GM19035 (cell line): Measurements from ENCODE around the gene CCDC12.

Experiments used
- ATAC-seq: cut with Tn5 transposase; IDR thresholded peaks from one replicate; pipeline ENCODE4 v1.9.1; 2021; ENCODE audit not compliant: unreplicated experiment

Gene CCDC12

DNA sequence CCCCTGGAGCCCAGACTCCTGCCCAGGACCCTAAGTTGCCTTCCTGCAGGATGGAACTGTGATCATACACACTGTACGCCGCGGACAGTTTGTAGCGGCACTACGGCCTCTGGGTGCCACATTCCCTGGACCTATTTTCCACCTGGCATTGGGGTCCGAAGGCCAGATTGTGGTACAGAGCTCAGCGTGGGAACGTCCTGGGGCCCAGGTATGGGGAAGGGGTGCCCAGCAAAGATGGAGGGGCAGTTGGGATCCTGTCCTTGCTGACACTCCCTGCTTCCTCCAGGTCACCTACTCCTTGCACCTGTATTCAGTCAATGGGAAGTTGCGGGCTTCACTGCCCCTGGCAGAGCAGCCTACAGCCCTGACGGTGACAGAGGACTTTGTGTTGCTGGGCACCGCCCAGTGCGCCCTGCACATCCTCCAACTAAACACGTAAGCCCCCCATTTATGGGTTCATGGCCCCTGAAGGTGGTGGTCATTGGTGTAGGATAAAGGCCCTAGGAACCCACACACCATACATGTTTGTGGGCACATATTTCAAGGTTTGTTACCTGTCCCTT lies 31.8 kb upstream of the CCDC12 start:
- no peak for ATAC-seq

GRCh38 chr3:47007482-47008233 lies 31.1 kb upstream of the CCDC12 start:
- no peak for ATAC-seq

- ATAC-seq, result no peak
These were observed 30.5 kb upstream of the CCDC12 start for GRCh38 chr3:47007001-47007400.

GRCh38 chr3:47006145-47006651 lies 29.7 kb upstream of the CCDC12 start:
- no peak for ATAC-seq

- no peak for ATAC-seq
These were observed 28.9 kb upstream of the CCDC12 start for GRCh38 chr3:47005212-47006144.

DNA sequence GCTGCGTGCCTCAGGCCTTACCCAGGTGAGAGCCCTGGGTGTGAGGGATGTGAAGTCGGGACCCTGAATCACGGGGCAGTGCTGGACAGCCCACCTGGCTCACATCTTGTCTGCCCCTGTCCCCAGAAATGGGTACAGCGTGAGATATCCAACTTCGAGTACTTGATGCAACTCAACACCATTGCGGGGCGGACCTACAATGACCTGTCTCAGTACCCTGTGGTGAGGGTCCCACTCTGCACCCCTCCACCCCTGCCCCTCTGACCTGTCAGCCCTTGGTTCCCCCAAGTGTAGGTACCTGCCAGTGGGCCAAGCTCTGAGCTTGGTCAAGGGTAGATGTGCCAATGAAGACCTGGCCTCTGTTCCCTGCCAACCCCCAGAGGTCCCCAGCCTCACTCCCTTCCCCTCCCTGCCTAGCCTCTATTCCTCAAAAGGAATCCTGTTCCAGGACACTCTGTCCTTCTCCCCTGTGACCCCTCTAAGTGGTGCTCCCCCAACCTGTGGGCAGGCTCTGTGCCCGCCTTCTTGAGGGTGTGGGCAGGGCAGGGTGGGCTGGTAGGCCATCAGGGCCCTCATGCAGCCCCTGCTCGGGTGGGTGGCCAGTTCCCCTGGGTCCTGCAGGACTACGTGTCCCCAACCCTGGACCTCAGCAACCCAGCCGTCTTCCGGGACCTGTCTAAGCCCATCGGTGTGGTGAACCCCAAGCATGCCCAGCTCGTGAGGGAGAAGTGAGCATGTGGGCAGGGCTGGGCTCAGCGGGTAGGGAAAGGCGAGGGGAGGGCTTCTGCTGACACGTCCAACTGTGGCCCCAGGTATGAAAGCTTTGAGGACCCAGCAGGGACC lies 28.0 kb upstream of the CCDC12 start:
- no peak for ATAC-seq

DNA sequence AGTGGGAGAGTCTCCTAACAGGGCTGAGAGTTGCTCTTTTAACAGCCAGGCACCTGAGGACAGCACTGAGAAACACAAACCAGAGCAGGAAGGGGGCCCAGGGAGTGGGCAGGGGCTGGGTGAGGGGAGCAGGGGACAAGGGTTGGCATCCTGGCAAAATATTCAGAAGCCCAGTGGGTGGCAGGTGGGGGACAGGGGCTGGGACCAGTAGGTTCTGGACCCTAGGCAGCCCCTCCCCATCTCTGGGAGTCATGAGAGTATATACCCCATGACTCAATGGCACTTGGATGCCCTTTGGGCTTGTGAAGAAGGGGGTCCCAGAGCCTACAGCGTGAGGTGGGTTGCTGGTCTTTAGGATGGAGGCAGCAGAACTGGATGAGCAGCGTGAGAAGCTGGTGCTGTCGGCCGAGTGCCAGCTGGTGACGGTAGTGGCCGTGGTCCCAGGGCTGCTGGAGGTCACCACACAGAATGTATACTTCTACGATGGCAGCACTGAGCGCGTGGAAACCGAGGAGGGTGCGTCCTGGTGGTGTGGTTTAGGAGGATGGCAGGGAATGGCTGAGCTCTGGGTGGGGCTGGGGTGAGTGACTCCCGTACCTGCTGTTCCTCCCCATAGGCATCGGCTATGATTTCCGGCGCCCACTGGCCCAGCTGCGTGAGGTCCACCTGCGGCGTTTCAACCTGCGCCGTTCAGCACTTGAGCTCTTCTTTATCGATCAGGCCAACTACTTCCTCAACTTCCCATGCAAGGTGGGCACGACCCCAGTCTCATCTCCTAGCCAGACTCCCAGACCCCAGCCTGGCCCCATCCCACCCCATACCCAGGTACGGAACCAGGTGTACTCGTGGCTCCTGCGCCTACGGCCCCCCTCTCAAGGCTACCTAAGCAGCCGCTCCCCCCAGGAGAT lies 27.2 kb upstream of the CCDC12 start:
- ATAC-seq, result no peak

- no peak for ATAC-seq
These were observed 26.5 kb upstream of the CCDC12 start for GRCh38 chr3:47003056-47003410.

GRCh38 chr3:47002171-47003055 lies 25.9 kb upstream of the CCDC12 start:
- no peak for ATAC-seq

DNA sequence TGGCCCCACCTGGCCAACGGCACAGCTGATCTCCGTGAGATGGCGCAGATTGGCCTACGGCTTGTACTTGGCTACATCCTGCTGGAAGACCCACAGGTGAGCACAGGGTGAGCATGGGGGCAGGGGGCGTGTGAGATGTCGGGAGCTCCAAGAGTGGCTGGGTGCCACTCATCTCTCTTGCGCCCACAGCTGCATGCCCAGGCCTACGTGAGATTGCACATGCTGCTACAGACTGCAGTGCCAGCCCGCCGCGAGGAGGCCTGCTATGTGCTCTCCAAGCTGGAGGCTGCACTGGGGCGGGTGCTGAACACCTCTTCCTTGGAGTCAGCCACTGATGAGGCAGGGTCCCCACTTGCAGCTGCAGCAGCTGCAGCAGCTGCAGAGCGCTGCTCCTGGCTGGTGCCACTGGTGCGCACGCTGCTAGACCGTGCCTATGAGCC lies 25.2 kb upstream of the CCDC12 start:
- ATAC-seq, result no peak

GRCh38 chr3:47000922-47001730 lies 24.6 kb upstream of the CCDC12 start:
- ATAC-seq, result no peak

- no peak for ATAC-seq
These were observed 23.8 kb upstream of the CCDC12 start for GRCh38 chr3:47000198-47000815.

DNA sequence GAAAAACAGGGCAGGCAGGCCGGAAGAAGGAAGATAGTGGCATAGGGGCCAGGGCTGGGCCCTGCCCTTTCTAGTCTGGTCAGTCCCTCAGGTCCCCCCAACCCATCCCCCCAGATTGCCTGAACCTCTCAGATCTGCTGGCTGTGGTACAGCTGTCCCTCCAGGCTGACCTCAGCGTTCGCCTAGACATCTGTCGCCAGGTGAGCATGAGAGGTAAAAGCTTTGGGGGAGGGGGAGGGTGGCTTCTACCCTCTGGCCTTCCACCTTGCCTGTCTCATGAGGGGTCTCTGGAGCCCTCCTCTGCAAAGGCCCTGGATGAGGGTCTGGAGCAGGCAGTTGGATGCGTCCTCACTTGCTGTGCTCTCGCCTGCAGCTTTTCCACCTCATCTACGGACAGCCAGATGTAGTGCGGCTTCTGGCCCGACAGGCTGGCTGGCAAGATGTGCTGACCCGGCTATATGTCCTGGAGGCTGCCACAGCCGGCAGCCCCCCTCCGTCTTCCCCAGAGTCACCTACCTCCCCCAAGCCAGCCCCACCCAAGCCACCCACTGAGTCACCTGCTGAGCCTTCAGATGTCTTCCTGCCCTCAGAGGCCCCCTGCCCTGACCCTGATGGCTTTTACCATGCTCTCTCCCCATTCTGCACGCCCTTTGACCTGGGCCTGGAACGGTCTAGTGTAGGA lies 23.1 kb upstream of the CCDC12 start:
- ATAC-seq, result no peak

DNA sequence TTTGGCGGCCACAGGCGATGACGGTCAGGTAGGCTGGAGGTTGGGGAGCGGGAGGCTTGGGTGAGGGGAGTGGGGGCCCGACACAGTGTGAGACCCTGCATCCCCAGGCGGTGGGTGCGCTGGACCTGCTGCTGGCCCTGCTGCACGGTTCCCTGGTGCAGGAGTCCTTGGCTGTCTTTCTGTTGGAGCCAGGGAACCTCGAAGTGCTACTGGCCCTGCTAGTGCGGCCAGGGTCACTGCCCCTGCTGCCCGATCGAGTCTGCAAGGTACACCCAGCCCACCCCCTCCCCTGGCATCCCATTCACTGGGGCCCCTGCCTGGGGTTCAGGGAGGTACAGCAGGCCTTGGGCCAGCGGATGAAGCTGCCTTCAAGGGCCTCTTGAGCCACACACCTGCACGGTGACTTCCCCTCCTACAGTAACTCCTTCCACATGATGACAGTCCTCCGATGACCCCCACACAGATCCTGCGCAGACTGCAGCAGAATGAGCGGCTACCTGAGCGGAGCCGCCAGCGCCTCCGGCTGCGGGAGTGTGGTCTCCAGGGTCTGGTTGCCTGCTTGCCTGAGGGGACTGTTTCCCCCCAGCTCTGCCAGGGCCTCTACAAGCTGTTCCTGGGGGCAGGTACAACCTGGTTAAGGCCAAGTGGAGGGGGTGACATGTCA lies 22.4 kb upstream of the CCDC12 start:
- no peak for ATAC-seq

DNA sequence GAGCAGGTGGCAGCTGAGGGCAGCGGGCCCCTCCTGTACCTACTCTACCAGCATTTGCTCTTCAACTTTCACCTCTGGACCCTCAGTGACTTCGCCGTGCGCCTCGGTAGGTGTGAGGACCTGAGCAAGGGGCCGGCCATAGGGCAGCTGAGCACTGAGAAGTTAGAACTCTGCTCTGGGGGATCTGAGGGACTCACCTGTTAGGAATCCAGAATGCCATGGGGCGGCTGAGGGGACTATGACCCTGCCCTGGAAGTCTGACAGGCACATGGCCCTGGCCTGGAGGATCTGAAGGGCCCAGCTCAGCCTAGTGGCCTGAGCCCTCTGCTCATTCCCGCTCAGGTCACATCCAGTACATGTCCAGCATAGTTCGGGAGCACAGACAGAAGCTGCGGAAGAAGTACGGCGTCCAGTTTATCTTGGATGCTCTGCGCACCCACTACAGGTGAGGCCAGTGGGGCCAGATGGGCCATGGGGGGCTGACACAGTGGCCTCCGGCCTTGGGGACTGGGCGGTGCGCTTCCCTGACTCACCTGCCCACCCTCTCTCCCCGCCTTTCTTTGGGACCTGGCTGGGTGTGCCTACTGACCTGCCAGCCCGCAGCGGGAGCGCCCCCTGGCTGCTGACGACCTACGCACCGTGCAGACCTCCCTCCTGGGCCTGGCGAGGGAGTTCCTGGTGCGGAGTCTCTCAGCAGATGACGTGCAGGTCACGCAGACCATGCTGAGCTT lies 21.7 kb upstream of the CCDC12 start:
- no peak for ATAC-seq
